ENCODE data around the gene SHANK1.

DNA sequence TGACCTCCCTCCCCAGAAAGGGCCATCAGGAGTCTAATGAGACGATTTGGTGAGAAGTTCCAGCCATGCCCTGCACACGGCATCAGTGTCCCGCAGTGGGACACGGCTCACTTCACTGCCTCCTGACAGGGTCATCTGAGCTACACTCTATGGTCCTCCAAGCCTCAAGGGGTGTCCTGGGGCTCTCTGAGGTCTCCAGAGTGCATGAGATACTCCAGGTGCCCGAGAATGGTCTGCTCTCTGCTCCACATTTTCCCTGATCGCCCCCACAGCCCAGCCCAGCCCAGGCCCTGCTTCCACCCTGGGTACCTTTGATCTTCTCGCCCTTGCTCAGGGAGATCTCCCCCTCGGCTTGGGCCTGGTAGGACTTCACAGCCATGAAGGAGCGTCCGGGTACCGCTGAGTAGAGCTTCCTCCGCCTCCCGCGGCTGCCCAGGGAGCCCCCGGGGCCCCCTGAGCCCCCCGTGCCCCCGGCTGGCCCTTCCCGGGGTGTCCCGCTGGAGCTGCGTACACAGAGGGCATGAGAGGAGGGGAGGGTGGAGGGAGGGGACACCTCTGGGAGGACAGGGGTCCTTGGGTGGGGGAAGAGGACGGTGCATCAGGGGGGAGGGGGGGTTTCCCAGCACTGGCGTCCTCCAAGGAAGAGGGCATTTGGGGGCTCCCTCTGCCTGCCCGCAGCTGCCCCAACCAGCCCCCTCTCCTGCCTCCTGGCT, 17.3 kb downstream of the SHANK1 start:
- no peak for TF ChIP-seq POLR2A (IDR thresholded peaks at IDR 0.05)
- TF ChIP-seq, protein P1, sequence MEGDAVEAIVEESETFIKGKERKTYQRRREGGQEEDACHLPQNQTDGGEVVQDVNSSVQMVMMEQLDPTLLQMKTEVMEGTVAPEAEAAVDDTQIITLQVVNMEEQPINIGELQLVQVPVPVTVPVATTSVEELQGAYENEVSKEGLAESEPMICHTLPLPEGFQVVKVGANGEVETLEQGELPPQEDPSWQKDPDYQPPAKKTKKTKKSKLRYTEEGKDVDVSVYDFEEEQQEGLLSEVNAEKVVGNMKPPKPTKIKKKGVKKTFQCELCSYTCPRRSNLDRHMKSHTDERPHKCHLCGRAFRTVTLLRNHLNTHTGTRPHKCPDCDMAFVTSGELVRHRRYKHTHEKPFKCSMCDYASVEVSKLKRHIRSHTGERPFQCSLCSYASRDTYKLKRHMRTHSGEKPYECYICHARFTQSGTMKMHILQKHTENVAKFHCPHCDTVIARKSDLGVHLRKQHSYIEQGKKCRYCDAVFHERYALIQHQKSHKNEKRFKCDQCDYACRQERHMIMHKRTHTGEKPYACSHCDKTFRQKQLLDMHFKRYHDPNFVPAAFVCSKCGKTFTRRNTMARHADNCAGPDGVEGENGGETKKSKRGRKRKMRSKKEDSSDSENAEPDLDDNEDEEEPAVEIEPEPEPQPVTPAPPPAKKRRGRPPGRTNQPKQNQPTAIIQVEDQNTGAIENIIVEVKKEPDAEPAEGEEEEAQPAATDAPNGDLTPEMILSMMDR (IDR thresholded peaks at IDR 0.05) = no peak

All from heart left ventricle (tissue), 13 donors.